Thoracic aorta (tissue), 2 donors: ENCODE results near the gene PDE4D. TPM values are rescaled to one million over a fixed set of nuclear protein-coding genes. Genes with fewer than 3 reads are reported as not detected.
A peak's percentile ranks its signal among the peaks of the same experiment; 100 is the strongest.

Source experiments
- ATAC-seq: fragments of 150-250 bp; one replicate; pipeline ENCODE4 v1.8.0; 2017; ENCODE audit warnings: low read depth; ENCODE audit not compliant: insufficient number of reproducible peaks, low FRiP score
- DNase-seq: peaks from one replicate; pipeline ENCODE4 v3.0.0-alpha.2; 2020; ENCODE audit warnings: low spot score
- H3K27ac ChIP-seq, 2 donors: fragments of 200-600 bp; sonication (generic); 1 replicate in 1 of 2; 2 replicates in 1 of 2; pipeline ENCODE4 v1.5.1; 2016; ENCODE audit warnings: mild to moderate bottlenecking in 2 of 2, moderate library complexity in 2 of 2
- H3K27me3 ChIP-seq: fragments of 200-600 bp; sonication (generic); replicated peaks from 2 replicates; pipeline ENCODE4 v1.6.0; 2016; ENCODE audit warnings: mild to moderate bottlenecking; ENCODE audit not compliant: insufficient read depth
- H3K36me3 ChIP-seq: fragments of 200-600 bp; sonication (generic); one replicate; pipeline ENCODE4 v1.5.1; 2016
- H3K4me1 ChIP-seq, 2 donors: fragments of 200-600 bp; sonication (generic); 1 replicate in 1 of 2; 2 replicates in 1 of 2; pipeline versions ENCODE4 v1.5.1 to v1.6.0; 2016; ENCODE audit warnings: low read depth in 2 of 2, mild to moderate bottlenecking in 1 of 2; ENCODE audit not compliant: control insufficient read depth in 1 of 2
- H3K4me3 ChIP-seq: fragments of 200-600 bp; sonication (generic); 2 replicates; pipeline ENCODE4 v1.5.1; 2016; ENCODE audit warnings: mild to moderate bottlenecking
- H3K9me3 ChIP-seq: fragments of 200-600 bp; sonication (generic); 2 replicates; pipeline ENCODE4 v1.5.1; 2016
- CTCF ChIP-seq: fragments of 200-600 bp; sonication (generic); IDR thresholded peaks from one replicate; pipeline ENCODE4 v1.5.1; 2019; ENCODE audit warnings: antibody characterized with exemption
- total RNA-seq, 2 donors: library from RNA; depleted of rRNA; stranded (reverse); fragments of >200 nt; gene quantifications; one replicate each; pipeline versions ENCODE4 v1.1.0 to v1.2.3, GENCODE V29; 2016

The PDE4D gene
- total RNA-seq, 2 donors from 2014 or later: 34.0 to 85.8 TPM

GRCh38 chr5:59813761-59814536, 79.6 kb downstream of the PDE4D start:
- H3K4me3 ChIP-seq: no peak overlapping the region
- H3K36me3 ChIP-seq: no peaks in the 10 kb centered on the region
- ATAC-seq: no peak
- H3K9me3 ChIP-seq: no peaks in the 10 kb centered on the region
- no peak overlapping the region for H3K27ac ChIP-seq
- H3K4me1 ChIP-seq: peaks cover 0 to 17% of the 10 kb centered on the region in 2 donors
- H3K27me3 ChIP-seq: no peaks in the 10 kb centered on the region
- no peak for DNase-seq
- TF ChIP-seq CTCF: peak; percentile 51

GRCh38 chr5:59810041-59810440, 83.5 kb downstream of the PDE4D start:
- ATAC-seq (peak; percentile 77), DNase-seq (peak; percentile 36)
- peak overlapping the region; percentile 59 for H3K4me3 ChIP-seq
- H3K9me3 ChIP-seq: no peaks in the 10 kb centered on the region
- peaks cover 0 to 20% of the 10 kb centered on the region in 2 donors for H3K4me1 ChIP-seq
- H3K27ac ChIP-seq: no peak overlapping the region
- TF ChIP-seq CTCF: peak; percentile 89
- H3K27me3 ChIP-seq: no peaks in the 10 kb centered on the region
- H3K36me3 ChIP-seq: no peaks in the 10 kb centered on the region

GRCh38 chr5:59807806-59808205, 85.7 kb downstream of the PDE4D start:
- DNase-seq (no peak), ATAC-seq (no peak)
- no peaks in the 10 kb centered on the region for H3K9me3 ChIP-seq
- H3K4me3 ChIP-seq: no peak overlapping the region
- peaks cover 0 to 11% of the 10 kb centered on the region in 2 donors for H3K4me1 ChIP-seq
- no peaks in the 10 kb centered on the region for H3K36me3 ChIP-seq
- TF ChIP-seq CTCF: no peak
- no peak overlapping the region for H3K27ac ChIP-seq
- no peaks in the 10 kb centered on the region for H3K27me3 ChIP-seq

GRCh38 chr5:59800347-59800893, 93.1 kb downstream of the PDE4D start:
- Histone ChIP-seq H3K9me3 (no peaks in the 10 kb centered on the region), H3K4me1 (peaks cover 0 to 24% of the 10 kb centered on the region in 2 donors), H3K4me3 (no peak overlapping the region), H3K27ac (no peak overlapping the region), H3K27me3 (no peaks in the 10 kb centered on the region), H3K36me3 (no peaks in the 10 kb centered on the region)
- ATAC-seq (no peak), DNase-seq (no peak)
- TF ChIP-seq CTCF: no peak

GRCh38 chr5:59799668-59800346, 93.7 kb downstream of the PDE4D start:
- DNase-seq (no peak), ATAC-seq (no peak)
- Histone ChIP-seq H3K4me3 (no peak overlapping the region), H3K36me3 (no peaks in the 10 kb centered on the region), H3K4me1 (peaks cover 0 to 24% of the 10 kb centered on the region in 2 donors), H3K9me3 (no peaks in the 10 kb centered on the region), H3K27me3 (no peaks in the 10 kb centered on the region), H3K27ac (no peak overlapping the region)
- peak; percentile 80 for TF ChIP-seq CTCF
